M059J (cell line): ENCODE results near the gene CDK5. TPM values are rescaled to one million over a fixed set of nuclear protein-coding genes. Genes with fewer than 3 reads are reported as not detected.

ENCODE experiments used
- DNase-seq: peaks from one replicate; pipeline ENCODE4 v3.0.0-alpha.2; 2012; ENCODE audit warnings: low read depth
- total RNA-seq: library from RNA; depleted of rRNA; stranded (reverse); fragments of >200 nt; shearing (Covaris generic); gene quantifications from 2 replicates; pipeline ENCODE4 v1.2.3, GENCODE V29; 2014; rRNA removed

The CDK5 gene
- total RNA-seq: 36.6 and 54.2 TPM in 2 replicates

DNA sequence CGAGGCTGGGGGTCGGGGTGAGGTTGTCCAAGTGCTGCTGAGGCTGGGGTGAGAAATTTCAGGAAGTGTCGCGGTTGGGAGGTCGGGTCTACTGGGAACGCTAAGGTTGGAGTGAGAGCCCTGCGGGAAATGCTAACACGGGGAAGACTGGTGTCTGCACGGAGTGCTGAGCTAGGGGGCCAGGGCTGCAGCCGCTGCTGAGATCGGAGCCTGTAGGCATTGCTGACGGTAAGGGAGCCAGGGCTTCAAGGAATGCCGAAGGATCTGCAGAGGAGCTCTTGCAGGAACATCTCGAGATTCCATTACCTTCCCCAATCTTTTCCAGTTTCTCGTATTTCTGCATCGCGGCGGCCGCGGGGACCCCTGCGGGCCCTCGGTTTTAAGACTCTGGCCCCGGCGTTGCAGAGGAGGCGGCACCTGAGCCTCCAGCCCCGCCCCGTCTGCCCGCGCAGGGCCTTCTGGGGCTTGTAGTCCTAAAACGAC is at the start of gene CDK5:
TSS of gene CDK5 (minus strand) at position 392 of the 483 bp plus-strand sequence. CDS start at position 343, 49 bp downstream.
- DNase-seq: no peak

- peak; percentile 79 for DNase-seq
Measured at GRCh38 chr7:151104411-151105235, 46.9 kb upstream of the CDK5 start.

DNA sequence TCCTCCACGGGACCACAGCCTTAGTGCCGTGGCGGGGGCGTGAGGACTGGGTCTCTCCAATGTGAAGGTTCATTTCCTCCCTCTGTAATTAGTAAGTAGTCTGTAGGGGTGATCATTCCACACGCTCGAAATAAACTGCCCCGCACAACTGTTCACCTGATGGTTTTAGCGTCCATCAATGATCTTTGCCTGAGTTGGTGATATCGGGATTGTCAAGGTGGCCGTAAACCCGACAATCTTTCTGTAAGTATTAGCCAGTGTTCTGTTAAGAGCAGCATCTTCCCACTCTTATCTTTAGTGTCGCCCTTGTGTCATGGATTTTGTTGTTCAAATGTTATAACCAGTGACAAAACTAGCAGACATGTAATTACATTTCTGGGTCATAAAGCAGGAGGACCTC is 46.3 kb upstream of the CDK5 start:
- DNase-seq: no peak

- no peak for DNase-seq
Measured at GRCh38 chr7:151102991-151103390, 45.3 kb upstream of the CDK5 start.

- DNase-seq: no peak
Measured at GRCh38 chr7:151101621-151102396, 44.1 kb upstream of the CDK5 start.

DNA sequence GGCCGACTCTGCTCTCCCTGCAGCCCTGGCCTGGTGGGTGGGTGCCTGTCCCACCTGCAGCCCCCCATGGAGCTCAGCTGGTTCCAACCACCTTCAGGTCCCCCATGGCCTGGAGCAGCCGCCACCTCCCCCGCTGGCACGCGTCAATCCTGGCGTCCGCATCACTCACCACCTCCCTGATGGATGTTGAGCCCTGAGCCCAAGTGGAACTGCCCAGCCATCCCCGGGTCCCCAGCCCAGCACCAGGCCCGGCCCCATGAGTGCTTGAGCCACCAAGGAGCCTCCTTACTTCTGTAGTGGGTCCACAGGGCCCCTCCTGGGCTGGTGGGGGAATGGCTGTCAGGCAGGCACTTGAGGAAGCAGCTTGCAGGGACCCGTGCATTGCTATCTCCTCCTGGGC is 43.2 kb upstream of the CDK5 start:
- DNase-seq: no peak

DNA sequence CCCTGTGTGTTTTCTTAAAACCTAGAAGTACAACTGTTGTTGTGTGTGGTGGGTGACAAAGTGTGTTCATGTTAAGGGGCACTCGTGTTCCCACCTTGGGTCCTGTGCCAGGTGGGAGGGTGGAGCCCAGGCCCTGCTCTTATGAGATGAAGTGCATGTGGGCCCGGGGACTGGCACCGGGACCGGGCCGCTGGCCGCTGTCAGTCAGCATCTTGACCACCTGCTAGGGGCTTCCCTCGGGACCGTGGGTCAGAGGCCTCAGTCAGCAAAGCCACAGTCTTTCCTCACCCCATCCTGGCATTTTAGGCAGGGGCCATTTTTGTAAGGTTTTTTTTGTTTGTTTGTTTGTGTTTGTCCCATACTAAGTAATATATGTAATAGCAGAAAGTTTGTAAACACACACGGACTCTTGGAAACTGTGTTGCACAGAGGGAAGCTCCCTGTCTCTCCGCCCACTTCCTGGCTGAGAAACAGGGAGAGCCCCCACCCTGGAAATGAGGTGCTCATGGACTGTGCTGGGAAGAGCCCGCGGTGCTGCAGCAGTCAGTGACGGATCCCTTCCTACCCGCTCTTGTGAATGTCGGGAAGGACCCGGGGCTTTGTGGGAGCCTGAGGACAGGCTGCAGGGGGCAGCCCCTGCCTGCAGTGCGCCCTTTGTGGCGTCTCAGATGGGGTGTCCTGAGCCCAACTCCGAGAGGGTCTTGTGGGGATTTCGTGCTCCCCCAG is 42.0 kb upstream of the CDK5 start:
- no peak for DNase-seq

- DNase-seq: no peak
Measured at GRCh38 chr7:151095828-151096475, 38.3 kb upstream of the CDK5 start.

DNA sequence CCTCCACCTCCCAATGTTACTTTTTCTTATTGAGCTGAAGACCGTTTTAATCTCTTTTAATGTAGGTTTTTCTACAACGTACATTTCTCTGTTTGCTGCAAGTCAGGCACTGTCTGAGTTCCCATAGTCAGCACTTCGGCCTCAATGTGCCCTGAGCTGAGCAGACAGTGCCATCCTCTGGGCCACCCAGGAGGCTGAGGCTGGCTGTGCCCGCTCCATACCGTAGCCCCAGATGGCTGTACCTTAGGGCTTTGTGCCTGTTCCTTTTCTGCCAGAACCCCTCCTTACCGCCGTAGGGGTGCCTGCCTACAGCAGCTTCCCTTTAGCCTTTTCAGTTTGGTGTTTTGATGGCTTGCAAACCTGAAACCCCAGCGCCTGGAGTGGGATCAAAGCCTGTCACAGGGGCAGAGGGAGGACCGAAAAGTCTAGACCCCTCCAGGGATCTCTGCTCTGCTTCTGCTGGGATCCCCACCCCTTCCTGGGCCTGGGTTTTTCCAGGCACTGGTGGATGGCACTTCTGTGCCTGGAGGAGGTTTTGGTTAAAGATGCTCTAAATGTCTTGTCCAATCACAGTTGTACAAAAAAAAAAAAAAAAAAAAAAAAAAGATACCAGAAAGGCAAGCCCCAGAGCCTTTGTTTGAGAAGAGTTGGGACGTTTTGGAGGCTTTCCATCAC is 37.6 kb upstream of the CDK5 start:
- no peak for DNase-seq

- DNase-seq: no peak
Measured at GRCh38 chr7:151094675-151095074, 37.0 kb upstream of the CDK5 start.

- DNase-seq: no peak
Measured at GRCh38 chr7:151093748-151094147, 36.1 kb upstream of the CDK5 start.

DNA sequence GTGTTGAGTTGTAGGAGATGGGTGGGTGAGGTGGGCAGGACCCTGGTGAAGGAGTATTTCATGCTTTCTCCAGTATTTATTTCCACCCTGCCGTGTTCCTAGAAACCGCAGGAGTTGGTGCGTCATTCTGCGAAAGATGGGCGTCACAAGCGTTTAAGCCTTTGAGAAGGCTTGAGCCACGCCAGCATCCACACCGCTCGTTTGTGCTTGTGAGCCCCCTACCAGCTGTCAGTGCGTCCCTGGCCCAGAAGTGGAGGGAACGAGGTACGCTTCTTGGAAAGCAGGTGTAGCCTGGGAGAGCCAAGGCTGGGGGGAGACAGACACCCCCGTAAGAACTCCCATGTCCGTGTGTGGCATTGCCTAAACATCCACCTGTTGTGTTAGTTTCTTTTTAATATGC is 34.3 kb upstream of the CDK5 start:
- no peak for DNase-seq

- DNase-seq: no peak
Measured at GRCh38 chr7:151091431-151091830, 33.7 kb upstream of the CDK5 start.

- DNase-seq: no peak
Measured at GRCh38 chr7:151091003-151091402, 33.3 kb upstream of the CDK5 start.

- DNase-seq: no peak
Measured at GRCh38 chr7:151089893-151090730, 32.4 kb upstream of the CDK5 start.

DNA sequence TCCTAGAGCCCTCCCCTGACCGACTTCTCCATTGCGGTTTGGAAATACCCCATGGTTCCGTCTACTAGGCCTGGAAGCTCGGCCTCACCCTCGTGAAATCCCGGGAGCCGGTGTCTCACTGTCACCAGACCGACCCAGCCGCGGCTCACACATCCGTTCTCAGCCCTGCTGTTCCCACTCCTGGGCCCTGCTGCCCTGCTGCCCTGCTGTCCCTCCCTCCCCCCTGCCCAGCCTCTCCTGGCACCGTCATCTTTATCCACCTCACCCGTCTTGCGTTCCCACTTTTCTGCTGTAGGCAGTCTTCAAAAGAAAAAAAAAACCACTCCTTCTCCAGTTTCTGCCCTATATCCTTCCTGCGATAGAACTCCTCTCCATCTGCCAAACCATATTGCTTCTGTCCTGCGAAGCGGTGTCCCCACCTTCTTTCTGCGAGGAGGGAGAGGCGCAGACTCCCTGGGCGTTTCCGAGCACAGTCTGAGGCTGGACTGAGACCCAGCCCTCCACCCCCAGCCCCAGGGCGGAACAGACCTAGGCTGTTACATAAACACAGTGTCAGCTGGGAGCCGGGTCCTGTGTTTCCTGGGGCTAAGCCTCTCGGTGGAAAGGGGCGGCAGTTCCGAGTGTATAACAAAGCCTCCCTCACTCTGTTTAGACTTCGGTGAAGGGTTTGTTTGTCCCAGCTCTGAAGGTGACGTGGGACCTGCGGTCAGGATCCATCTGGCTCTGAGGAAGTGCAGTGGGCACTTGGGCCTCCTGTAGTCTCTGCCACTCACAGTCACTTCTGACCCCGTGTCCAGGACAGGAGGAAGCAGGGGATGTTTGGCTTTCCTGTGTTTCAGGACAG is 31.4 kb upstream of the CDK5 start:
- no peak for DNase-seq

DNA sequence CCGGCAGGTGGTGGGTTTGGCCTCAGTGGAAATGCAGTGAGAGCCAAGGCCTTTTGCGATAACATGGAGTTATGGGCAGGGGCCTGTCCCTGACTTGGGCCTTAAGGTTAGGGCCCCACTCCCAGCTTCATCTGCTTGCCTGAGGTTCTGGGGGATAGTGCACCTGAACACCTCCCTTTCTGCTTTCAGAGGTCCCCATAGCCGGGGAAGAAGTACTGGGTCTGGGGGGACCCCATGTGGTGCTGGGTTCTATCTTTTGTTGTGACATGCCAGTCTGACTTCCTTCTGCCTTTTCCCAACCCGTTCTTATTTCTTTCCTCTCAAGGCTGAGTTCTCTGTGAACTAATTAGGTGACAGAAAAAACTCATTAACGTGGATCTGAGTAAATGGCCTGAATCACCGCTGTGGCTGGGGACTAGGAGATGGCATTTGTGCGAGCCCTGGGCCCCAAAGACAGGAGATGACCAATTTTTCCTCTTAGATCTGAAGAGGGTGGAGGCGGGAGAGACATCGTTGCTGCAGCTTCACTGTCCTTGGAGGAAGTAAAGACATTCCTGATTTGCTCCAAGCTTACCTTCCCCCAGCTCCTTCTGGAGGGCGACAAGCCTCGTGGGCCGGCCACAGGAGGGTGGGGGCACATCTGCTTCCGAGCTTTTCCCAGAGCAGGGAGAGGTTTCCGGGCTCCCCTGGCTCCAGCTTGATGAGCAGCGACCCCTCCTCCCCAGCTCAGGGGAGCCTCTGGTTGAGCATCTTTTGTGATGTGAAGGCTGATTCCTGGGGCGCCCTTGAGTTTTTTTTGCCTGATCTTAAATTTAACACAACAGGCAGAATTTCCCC is 30.5 kb upstream of the CDK5 start:
- no peak for DNase-seq
